CD4-positive, alpha-beta T cell treated with Interleukin-6 at 100 ng/mL for 8 hours (primary cell): ENCODE results near the gene PARD6B.
"Not testable (repeated sequence)": the region's sequence is repeated elsewhere in the genome, so short reads cannot be mapped to it uniquely, and the experiment has no call there.

ENCODE experiments used
- DNase-seq: peaks from one replicate; pipeline ENCODE4 v3.0.0-alpha.2; 2020; ENCODE audit warnings: mixed read lengths, low spot score

The PARD6B gene

GRCh38 chr20:50774515-50774914, 43.1 kb downstream of the PARD6B start:
- DNase-seq, result no peak

GRCh38 chr20:50776122-50776817, 44.9 kb downstream of the PARD6B start:
- DNase-seq, result no peak

- DNase-seq, result no peak
Observed at GRCh38 chr20:50777373-50777772, 46.0 kb downstream of the PARD6B start.

- DNase-seq, result not testable (repeated sequence)
Observed at GRCh38 chr20:50778994-50779393, 47.6 kb downstream of the PARD6B start.

GRCh38 chr20:50783390-50783789, 52.0 kb downstream of the PARD6B start:
- no peak for DNase-seq

- no peak for DNase-seq
Observed at GRCh38 chr20:50783903-50784302, 52.5 kb downstream of the PARD6B start.

GRCh38 chr20:50784464-50784863, 53.1 kb downstream of the PARD6B start:
- DNase-seq, result no peak

- no peak for DNase-seq
Observed at GRCh38 chr20:50786703-50787102, 55.3 kb downstream of the PARD6B start.

GRCh38 chr20:50787181-50787580, 55.8 kb downstream of the PARD6B start:
- DNase-seq, result no peak

- no peak for DNase-seq
Observed at GRCh38 chr20:50788045-50788991, 56.9 kb downstream of the PARD6B start.

- DNase-seq, result no peak
Observed at GRCh38 chr20:50789968-50790650, 58.7 kb downstream of the PARD6B start.

- peak; percentile 85 for DNase-seq
Observed at GRCh38 chr20:50790651-50791277, 59.4 kb downstream of the PARD6B start.

GRCh38 chr20:50792708-50793574, 61.6 kb downstream of the PARD6B start:
- no peak for DNase-seq

GRCh38 chr20:50793575-50794016, 62.2 kb downstream of the PARD6B start:
- DNase-seq, result peak; percentile 37

- no peak for DNase-seq
Observed at GRCh38 chr20:50794181-50794845, 62.9 kb downstream of the PARD6B start.

- DNase-seq, result peak; percentile 84
Observed at GRCh38 chr20:50794846-50795634, 63.7 kb downstream of the PARD6B start, which contains the start of gene BCAS4. TSS of gene BCAS4 (plus strand) at chr20:50795061. CDS start at chr20:50795084, 23 bp downstream.

- DNase-seq, result no peak
Observed at GRCh38 chr20:50797142-50797541, 65.8 kb downstream of the PARD6B start.

GRCh38 chr20:50798650-50799049, 67.3 kb downstream of the PARD6B start:
- DNase-seq, result no peak

GRCh38 chr20:50799176-50799889, 68.0 kb downstream of the PARD6B start:
- no peak for DNase-seq
